HL-60 (cell line): Measurements from ENCODE around the gene KIFC3.

Source experiments
- DNase-seq, 2 experiments: peaks; one replicate each; pipeline ENCODE4 v3.0.0-alpha.2; 2010 to 2020; ENCODE audit warnings: low read depth in 1 of 2, low spot score in 1 of 2
- H3K27ac ChIP-seq: fragments of 250-450 bp; sonication (Bioruptor Pico); replicated peaks from 2 replicates; pipeline ENCODE4 v1.5.1; 2020; ENCODE audit warnings: mild to moderate bottlenecking, moderate library complexity
- H3K27me3 ChIP-seq: fragments of 250-450 bp; sonication (Bioruptor Pico); 2 replicates; pipeline ENCODE4 v1.5.1; 2021; ENCODE audit warnings: mild to moderate bottlenecking, moderate library complexity; ENCODE audit not compliant: insufficient read depth, poor library complexity, severe bottlenecking
- H3K4me3 ChIP-seq: replicated peaks from 2 replicates; pipeline ENCODE4 v1.5.1; 2011; ENCODE audit warnings: mild to moderate bottlenecking, control low read depth, low read length; ENCODE audit not compliant: insufficient read depth
- CTCF ChIP-seq: IDR thresholded peaks from one replicate; pipeline ENCODE4 v1.5.1; 2011; ENCODE audit warnings: low read length, control low read depth, inconsistent platforms; ENCODE audit not compliant: insufficient read depth
- GABPA ChIP-seq: IDR thresholded peaks from 2 replicates; pipeline ENCODE4 v1.6.1; 2012; ENCODE audit warnings: low read depth
- POLR2AphosphoS5 ChIP-seq: IDR thresholded peaks from 2 replicates; pipeline ENCODE4 v1.6.1; 2012; ENCODE audit warnings: low read depth
- REST ChIP-seq: IDR thresholded peaks from 2 replicates; pipeline ENCODE4 v1.6.1; 2012; ENCODE audit warnings: low read depth; ENCODE audit not compliant: insufficient replicate concordance
- SPI1 ChIP-seq: IDR thresholded peaks from 2 replicates; pipeline ENCODE4 v1.6.1; 2012; ENCODE audit warnings: low read depth, mild to moderate bottlenecking, borderline replicate concordance

Gene KIFC3

GRCh38 chr16:57773655-57774295 is 28.5 kb downstream of the KIFC3 start:
- no peak for DNase-seq
- H3K27me3 ChIP-seq: no peaks in the 10 kb centered on the region
- no peak overlapping the region for H3K4me3 ChIP-seq
- TF ChIP-seq POLR2AphosphoS5: no peak
- TF ChIP-seq CTCF: no peak
- no peak for TF ChIP-seq SPI1
- TF ChIP-seq REST: no peak
- TF ChIP-seq GABPA: no peak
- no peak overlapping the region for H3K27ac ChIP-seq

GRCh38 chr16:57773019-57773418 is 29.3 kb downstream of the KIFC3 start:
- Histone ChIP-seq H3K27me3 (no peaks in the 10 kb centered on the region), H3K27ac (no peak overlapping the region), H3K4me3 (no peak overlapping the region)
- no peak for TF ChIP-seq GABPA
- TF ChIP-seq SPI1: no peak
- no peak for TF ChIP-seq POLR2AphosphoS5
- TF ChIP-seq REST: no peak
- no peak for TF ChIP-seq CTCF
- DNase-seq: no peak

GRCh38 chr16:57771141-57771785 is 31.0 kb downstream of the KIFC3 start:
- no peak for DNase-seq
- TF ChIP-seq POLR2AphosphoS5 (no peak), GABPA (no peak), REST (no peak), CTCF (no peak), SPI1 (no peak)
- H3K4me3 ChIP-seq: no peak overlapping the region
- H3K27me3 ChIP-seq: no peaks in the 10 kb centered on the region
- H3K27ac ChIP-seq: no peak overlapping the region
